GM23338 (cell line): ENCODE data around the gene TM7SF3. TPM values are rescaled to one million over a fixed set of nuclear protein-coding genes. Genes with fewer than 3 reads are reported as not detected.

Experiments
- ATAC-seq: fragments of 200-7000 bp; cut with Tn5 transposase; 3 replicates; pipeline ENCODE4 v1.9.1; 2020
- DNase-seq: peaks from one replicate; pipeline ENCODE4 v3.0.0-alpha.2; 2015; ENCODE audit warnings: low spot score
- H2AFZ ChIP-seq: fragments of 200-600 bp; sonication (generic); 2 replicates; pipeline ENCODE4 v1.8.0; 2016; ENCODE audit warnings: antibody characterized with exemption, mild to moderate bottlenecking, moderate library complexity
- H3F3A ChIP-seq: fragments of 200-600 bp; sonication (generic); replicated peaks from 2 replicates; pipeline ENCODE4 v1.8.0; 2017; ENCODE audit warnings: antibody characterized with exemption, mixed run types, low read depth
- H3K27ac ChIP-seq: fragments of 200-600 bp; sonication (generic); 2 replicates; pipeline ENCODE4 v1.6.1; 2016; ENCODE audit warnings: low read depth
- H3K27me3 ChIP-seq: fragments of 200-600 bp; sonication (generic); 2 replicates; pipeline ENCODE4 v1.8.0; 2016; ENCODE audit warnings: mild to moderate bottlenecking, mixed run types, moderate library complexity; ENCODE audit not compliant: insufficient read depth
- H3K36me3 ChIP-seq: fragments of 200-600 bp; sonication (generic); 2 replicates; pipeline ENCODE4 v1.8.0; 2016; ENCODE audit warnings: mild to moderate bottlenecking; ENCODE audit not compliant: insufficient read depth
- H3K4me1 ChIP-seq: fragments of 200-600 bp; sonication (generic); 2 replicates; pipeline ENCODE4 v1.8.0; 2016; ENCODE audit warnings: mild to moderate bottlenecking, moderate library complexity; ENCODE audit not compliant: insufficient read depth
- H3K4me2 ChIP-seq: fragments of 200-600 bp; sonication (generic); 2 replicates; pipeline ENCODE4 v1.7.1; 2017; ENCODE audit warnings: mixed run types
- H3K4me3 ChIP-seq: fragments of 200-600 bp; sonication (generic); 2 replicates; pipeline ENCODE4 v1.6.1; 2016; ENCODE audit warnings: mixed run types
- H3K79me2 ChIP-seq: fragments of 200-600 bp; sonication (generic); replicated peaks from 2 replicates; pipeline ENCODE4 v1.8.0; 2017; ENCODE audit warnings: mild to moderate bottlenecking; ENCODE audit not compliant: insufficient read depth
- H3K9me2 ChIP-seq: fragments of 200-600 bp; sonication (generic); 2 replicates; pipeline ENCODE4 v1.8.0; 2017; ENCODE audit not compliant: insufficient read depth
- H4K20me1 ChIP-seq: fragments of 200-600 bp; sonication (generic); replicated peaks from 2 replicates; pipeline ENCODE4 v1.8.0; 2017; ENCODE audit warnings: mild to moderate bottlenecking; ENCODE audit not compliant: insufficient read depth
- H3K27ac Mint-ChIP-seq: 2 replicates; pipeline ENCODE4 v1.8.0; 2020; ENCODE audit warnings: inconsistent platforms, mild to moderate bottlenecking, moderate library complexity, mixed read lengths
- H3K27me3 Mint-ChIP-seq: 3 replicates; pipeline ENCODE4 v1.8.0; 2022; ENCODE audit warnings: low read depth, mild to moderate bottlenecking, moderate library complexity, mixed read lengths, inconsistent platforms; ENCODE audit not compliant: insufficient read depth, poor library complexity
- H3K36me3 Mint-ChIP-seq: 3 replicates; pipeline ENCODE4 v1.8.0; 2021; ENCODE audit warnings: low read depth, mild to moderate bottlenecking, inconsistent platforms, moderate library complexity, mixed read lengths
- H3K4me1 Mint-ChIP-seq: 3 replicates; pipeline ENCODE4 v1.8.0; 2020; ENCODE audit warnings: mild to moderate bottlenecking, inconsistent platforms, mixed read lengths
- H3K4me3 Mint-ChIP-seq: 3 replicates; pipeline ENCODE4 v1.8.0; 2021; ENCODE audit warnings: moderate library complexity, mild to moderate bottlenecking, inconsistent platforms, mixed read lengths
- H3K9me3 Mint-ChIP-seq: 3 replicates; pipeline ENCODE4 v1.8.0; 2020; ENCODE audit warnings: moderate library complexity, mild to moderate bottlenecking, inconsistent platforms, mixed read lengths
- CREB1 ChIP-seq: fragments of 250-450 bp; sonication (Bioruptor Pico); IDR thresholded peaks from 2 replicates; pipeline ENCODE4 v1.5.0; 2020; ENCODE audit warnings: low read depth, mild to moderate bottlenecking, moderate library complexity
- EZH2 ChIP-seq: fragments of 200-600 bp; sonication (generic); IDR thresholded peaks from one replicate; pipeline ENCODE4 v1.8.0; 2017; ENCODE audit warnings: antibody characterized with exemption, mild to moderate bottlenecking, low read depth; ENCODE audit not compliant: unreplicated experiment
- EZH2phosphoT487 ChIP-seq: fragments of 200-600 bp; sonication (generic); IDR thresholded peaks from one replicate; pipeline ENCODE4 v1.8.1; 2018; ENCODE audit warnings: antibody characterized with exemption; ENCODE audit not compliant: unreplicated experiment
- JUNB ChIP-seq: IDR thresholded peaks from one replicate; pipeline ENCODE4 v1.6.1; 2016; ENCODE audit warnings: antibody characterized with exemption; ENCODE audit not compliant: unreplicated experiment
- NANOG ChIP-seq: IDR thresholded peaks from 2 replicates; pipeline ENCODE4 v1.6.1; 2016; ENCODE audit warnings: antibody characterized with exemption, borderline replicate concordance
- POLR2AphosphoS5 ChIP-seq: IDR thresholded peaks from 2 replicates; pipeline ENCODE4 v1.6.1; 2016; ENCODE audit warnings: antibody characterized with exemption, low read depth
- STAT1 ChIP-seq: IDR thresholded peaks from one replicate; pipeline ENCODE4 v1.6.1; 2016; ENCODE audit warnings: antibody characterized with exemption; ENCODE audit not compliant: unreplicated experiment
- ZNF114 ChIP-seq: fragments of 250-450 bp; sonication (Bioruptor Pico); IDR thresholded peaks from 2 replicates; pipeline ENCODE4 v1.5.0; 2020; ENCODE audit warnings: mild to moderate bottlenecking, moderate library complexity
- ZNF331 ChIP-seq: fragments of 250-450 bp; sonication (Bioruptor Pico); IDR thresholded peaks from 2 replicates; pipeline ENCODE4 v1.5.0; 2020; ENCODE audit warnings: low read depth, mild to moderate bottlenecking, moderate library complexity
- polyA plus RNA-seq: library from polyadenylated mRNA; unstranded; fragments of >200 nt; fragmentation: Nextera tagmentation; extraction: Ambion mirVana; gene quantifications from 2 replicates; pipeline ENCODE4 v1.2.1, GENCODE V29; 2016
- total RNA-seq: library from RNA; depleted of rRNA; stranded (reverse); fragments of >200 nt; shearing (Covaris generic); gene quantifications from 2 replicates; pipeline ENCODE4 v1.2.3, GENCODE V29; 2014
- TF ChIP-seq, protein P1 (sequence below): IDR thresholded peaks from one replicate; pipeline ENCODE4 v1.6.1; 2018; ENCODE audit warnings: antibody characterized with exemption; ENCODE audit not compliant: unreplicated experiment
- TF ChIP-seq, protein P2 (sequence below): IDR thresholded peaks from 2 replicates; pipeline ENCODE4 v1.6.1; 2016; ENCODE audit warnings: antibody characterized with exemption
- TF ChIP-seq, protein P3 (sequence below): fragments of 250-450 bp; sonication (Bioruptor Pico); IDR thresholded peaks from 2 replicates; pipeline ENCODE4 v1.5.0; 2020; ENCODE audit warnings: mild to moderate bottlenecking, moderate library complexity
- TF ChIP-seq, protein P4 (sequence below), 2 experiments: fragments of 200-600 bp in 1 of 2; sonication (generic) in 1 of 2; conservative IDR thresholded peaks; 2 replicates each; pipeline versions ENCODE4 v1.5.1 to v1.6.1; 2016 to 2017; ENCODE audit warnings: antibody characterized with exemption in 2 of 2, low read depth in 2 of 2, mild to moderate bottlenecking in 2 of 2, moderate library complexity in 1 of 2

The TM7SF3 gene
- total and polyA plus RNA-seq, 2 experiments from 2014 or later, result 30.3 to 121 TPM

DNA sequence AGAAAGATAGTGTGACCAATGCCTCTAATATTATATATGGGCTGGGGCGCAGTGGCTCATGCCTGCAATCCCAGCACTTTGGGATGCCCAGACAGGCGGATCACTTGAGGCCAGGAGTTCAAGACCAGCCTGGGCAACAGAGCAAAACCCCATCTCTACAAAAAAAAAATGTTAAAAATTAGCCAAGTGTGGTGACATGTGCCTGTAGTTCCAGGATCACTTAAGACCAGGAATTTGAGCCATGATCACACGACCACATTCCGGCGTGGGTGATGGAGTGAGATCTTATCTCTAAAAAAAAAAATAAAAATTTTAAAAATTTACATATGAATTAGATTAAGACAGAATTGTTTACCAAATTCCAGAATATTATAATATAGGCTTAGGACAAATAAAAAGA lies 12.0 kb downstream of the TM7SF3 start:
- no peaks in the 10 kb centered on the region for H3K27me3 ChIP-seq
- peaks cover 5% of the 10 kb centered on the region; the same call in 1 of the 2 replicates for H3K36me3 ChIP-seq
- peaks cover 69% of the 10 kb centered on the region for H3K79me2 ChIP-seq
- no peaks in the 10 kb centered on the region for H3K9me3 Mint-ChIP-seq
- no peaks in the 10 kb centered on the region for H3F3A ChIP-seq
- ATAC-seq, result no peak
- no peak overlapping the region for H3K4me3 ChIP-seq
- H2AFZ ChIP-seq, result no peak overlapping the region
- TF ChIP-seq, protein P1, sequence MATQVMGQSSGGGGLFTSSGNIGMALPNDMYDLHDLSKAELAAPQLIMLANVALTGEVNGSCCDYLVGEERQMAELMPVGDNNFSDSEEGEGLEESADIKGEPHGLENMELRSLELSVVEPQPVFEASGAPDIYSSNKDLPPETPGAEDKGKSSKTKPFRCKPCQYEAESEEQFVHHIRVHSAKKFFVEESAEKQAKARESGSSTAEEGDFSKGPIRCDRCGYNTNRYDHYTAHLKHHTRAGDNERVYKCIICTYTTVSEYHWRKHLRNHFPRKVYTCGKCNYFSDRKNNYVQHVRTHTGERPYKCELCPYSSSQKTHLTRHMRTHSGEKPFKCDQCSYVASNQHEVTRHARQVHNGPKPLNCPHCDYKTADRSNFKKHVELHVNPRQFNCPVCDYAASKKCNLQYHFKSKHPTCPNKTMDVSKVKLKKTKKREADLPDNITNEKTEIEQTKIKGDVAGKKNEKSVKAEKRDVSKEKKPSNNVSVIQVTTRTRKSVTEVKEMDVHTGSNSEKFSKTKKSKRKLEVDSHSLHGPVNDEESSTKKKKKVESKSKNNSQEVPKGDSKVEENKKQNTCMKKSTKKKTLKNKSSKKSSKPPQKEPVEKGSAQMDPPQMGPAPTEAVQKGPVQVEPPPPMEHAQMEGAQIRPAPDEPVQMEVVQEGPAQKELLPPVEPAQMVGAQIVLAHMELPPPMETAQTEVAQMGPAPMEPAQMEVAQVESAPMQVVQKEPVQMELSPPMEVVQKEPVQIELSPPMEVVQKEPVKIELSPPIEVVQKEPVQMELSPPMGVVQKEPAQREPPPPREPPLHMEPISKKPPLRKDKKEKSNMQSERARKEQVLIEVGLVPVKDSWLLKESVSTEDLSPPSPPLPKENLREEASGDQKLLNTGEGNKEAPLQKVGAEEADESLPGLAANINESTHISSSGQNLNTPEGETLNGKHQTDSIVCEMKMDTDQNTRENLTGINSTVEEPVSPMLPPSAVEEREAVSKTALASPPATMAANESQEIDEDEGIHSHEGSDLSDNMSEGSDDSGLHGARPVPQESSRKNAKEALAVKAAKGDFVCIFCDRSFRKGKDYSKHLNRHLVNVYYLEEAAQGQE, result no peak
- TF ChIP-seq, protein P2, sequence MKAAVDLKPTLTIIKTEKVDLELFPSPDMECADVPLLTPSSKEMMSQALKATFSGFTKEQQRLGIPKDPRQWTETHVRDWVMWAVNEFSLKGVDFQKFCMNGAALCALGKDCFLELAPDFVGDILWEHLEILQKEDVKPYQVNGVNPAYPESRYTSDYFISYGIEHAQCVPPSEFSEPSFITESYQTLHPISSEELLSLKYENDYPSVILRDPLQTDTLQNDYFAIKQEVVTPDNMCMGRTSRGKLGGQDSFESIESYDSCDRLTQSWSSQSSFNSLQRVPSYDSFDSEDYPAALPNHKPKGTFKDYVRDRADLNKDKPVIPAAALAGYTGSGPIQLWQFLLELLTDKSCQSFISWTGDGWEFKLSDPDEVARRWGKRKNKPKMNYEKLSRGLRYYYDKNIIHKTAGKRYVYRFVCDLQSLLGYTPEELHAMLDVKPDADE, result no peak
- TF ChIP-seq ZNF114 (CRISPR knock-in tag) (no peak), POLR2AphosphoS5 (no peak), ZNF331 (CRISPR knock-in tag) (no peak), CREB1 (no peak), NANOG (no peak), EZH2 (no peak), STAT1 (no peak), EZH2phosphoT487 (no peak), JUNB (no peak)
- TF ChIP-seq, protein P3, sequence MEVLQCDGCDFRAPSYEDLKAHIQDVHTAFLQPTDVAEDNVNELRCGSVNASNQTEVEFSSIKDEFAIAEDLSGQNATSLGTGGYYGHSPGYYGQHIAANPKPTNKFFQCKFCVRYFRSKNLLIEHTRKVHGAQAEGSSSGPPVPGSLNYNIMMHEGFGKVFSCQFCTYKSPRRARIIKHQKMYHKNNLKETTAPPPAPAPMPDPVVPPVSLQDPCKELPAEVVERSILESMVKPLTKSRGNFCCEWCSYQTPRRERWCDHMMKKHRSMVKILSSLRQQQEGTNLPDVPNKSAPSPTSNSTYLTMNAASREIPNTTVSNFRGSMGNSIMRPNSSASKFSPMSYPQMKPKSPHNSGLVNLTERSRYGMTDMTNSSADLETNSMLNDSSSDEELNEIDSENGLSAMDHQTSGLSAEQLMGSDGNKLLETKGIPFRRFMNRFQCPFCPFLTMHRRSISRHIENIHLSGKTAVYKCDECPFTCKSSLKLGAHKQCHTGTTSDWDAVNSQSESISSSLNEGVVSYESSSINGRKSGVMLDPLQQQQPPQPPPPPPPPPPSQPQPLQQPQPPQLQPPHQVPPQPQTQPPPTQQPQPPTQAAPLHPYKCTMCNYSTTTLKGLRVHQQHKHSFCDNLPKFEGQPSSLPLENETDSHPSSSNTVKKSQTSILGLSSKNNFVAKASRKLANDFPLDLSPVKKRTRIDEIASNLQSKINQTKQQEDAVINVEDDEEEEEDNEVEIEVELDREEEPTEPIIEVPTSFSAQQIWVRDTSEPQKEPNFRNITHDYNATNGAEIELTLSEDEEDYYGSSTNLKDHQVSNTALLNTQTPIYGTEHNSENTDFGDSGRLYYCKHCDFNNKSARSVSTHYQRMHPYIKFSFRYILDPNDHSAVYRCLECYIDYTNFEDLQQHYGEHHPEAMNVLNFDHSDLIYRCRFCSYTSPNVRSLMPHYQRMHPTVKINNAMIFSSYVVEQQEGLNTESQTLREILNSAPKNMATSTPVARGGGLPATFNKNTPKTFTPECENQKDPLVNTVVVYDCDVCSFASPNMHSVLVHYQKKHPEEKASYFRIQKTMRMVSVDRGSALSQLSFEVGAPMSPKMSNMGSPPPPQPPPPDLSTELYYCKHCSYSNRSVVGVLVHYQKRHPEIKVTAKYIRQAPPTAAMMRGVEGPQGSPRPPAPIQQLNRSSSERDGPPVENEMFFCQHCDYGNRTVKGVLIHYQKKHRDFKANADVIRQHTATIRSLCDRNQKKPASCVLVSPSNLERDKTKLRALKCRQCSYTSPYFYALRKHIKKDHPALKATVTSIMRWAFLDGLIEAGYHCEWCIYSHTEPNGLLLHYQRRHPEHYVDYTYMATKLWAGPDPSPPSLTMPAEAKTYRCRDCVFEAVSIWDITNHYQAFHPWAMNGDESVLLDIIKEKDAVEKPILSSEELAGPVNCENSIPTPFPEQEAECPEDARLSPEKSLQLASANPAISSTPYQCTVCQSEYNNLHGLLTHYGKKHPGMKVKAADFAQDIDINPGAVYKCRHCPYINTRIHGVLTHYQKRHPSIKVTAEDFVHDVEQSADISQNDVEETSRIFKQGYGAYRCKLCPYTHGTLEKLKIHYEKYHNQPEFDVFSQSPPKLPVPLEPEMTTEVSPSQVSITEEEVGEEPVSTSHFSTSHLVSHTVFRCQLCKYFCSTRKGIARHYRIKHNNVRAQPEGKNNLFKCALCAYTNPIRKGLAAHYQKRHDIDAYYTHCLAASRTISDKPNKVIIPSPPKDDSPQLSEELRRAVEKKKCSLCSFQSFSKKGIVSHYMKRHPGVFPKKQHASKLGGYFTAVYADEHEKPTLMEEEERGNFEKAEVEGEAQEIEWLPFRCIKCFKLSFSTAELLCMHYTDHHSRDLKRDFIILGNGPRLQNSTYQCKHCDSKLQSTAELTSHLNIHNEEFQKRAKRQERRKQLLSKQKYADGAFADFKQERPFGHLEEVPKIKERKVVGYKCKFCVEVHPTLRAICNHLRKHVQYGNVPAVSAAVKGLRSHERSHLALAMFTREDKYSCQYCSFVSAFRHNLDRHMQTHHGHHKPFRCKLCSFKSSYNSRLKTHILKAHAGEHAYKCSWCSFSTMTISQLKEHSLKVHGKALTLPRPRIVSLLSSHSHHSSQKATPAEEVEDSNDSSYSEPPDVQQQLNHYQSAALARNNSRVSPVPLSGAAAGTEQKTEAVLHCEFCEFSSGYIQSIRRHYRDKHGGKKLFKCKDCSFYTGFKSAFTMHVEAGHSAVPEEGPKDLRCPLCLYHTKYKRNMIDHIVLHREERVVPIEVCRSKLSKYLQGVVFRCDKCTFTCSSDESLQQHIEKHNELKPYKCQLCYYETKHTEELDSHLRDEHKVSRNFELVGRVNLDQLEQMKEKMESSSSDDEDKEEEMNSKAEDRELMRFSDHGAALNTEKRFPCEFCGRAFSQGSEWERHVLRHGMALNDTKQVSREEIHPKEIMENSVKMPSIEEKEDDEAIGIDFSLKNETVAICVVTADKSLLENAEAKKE (CRISPR knock-in tag), result no peak
- TF ChIP-seq, protein P4, sequence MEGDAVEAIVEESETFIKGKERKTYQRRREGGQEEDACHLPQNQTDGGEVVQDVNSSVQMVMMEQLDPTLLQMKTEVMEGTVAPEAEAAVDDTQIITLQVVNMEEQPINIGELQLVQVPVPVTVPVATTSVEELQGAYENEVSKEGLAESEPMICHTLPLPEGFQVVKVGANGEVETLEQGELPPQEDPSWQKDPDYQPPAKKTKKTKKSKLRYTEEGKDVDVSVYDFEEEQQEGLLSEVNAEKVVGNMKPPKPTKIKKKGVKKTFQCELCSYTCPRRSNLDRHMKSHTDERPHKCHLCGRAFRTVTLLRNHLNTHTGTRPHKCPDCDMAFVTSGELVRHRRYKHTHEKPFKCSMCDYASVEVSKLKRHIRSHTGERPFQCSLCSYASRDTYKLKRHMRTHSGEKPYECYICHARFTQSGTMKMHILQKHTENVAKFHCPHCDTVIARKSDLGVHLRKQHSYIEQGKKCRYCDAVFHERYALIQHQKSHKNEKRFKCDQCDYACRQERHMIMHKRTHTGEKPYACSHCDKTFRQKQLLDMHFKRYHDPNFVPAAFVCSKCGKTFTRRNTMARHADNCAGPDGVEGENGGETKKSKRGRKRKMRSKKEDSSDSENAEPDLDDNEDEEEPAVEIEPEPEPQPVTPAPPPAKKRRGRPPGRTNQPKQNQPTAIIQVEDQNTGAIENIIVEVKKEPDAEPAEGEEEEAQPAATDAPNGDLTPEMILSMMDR (conservative IDR thresholded peaks at IDR 0.05; ENCODE audit: low read depth in 2 of 2), result no peak
- no peaks in the 10 kb centered on the region for H3K9me2 ChIP-seq
- DNase-seq, result no peak
- no peak overlapping the region for H3K4me2 ChIP-seq
- H3K27me3 Mint-ChIP-seq, result peaks cover 4% of the 10 kb centered on the region
- no peak overlapping the region for H3K27ac ChIP-seq
- H3K4me3 Mint-ChIP-seq, result no peak overlapping the region
- H3K27ac Mint-ChIP-seq, result peak overlapping the region; percentile 45; the same call in 1 of the 2 replicates
- H3K4me1 Mint-ChIP-seq, result peaks cover 15% of the 10 kb centered on the region; the same call in 2 of the 3 replicates
- H3K36me3 Mint-ChIP-seq, result peaks cover 22% of the 10 kb centered on the region
- H4K20me1 ChIP-seq, result no peaks in the 10 kb centered on the region; the same call in 1 of the 2 replicates
- H3K4me1 ChIP-seq, result peaks cover 3% of the 10 kb centered on the region
